A172 (cell line): ENCODE measurements around the gene DUS3L. TPM values are rescaled to one million over a fixed set of nuclear protein-coding genes. Genes with fewer than 3 reads are reported as not detected.

Experiments used
- DNase-seq: peaks from one replicate; pipeline ENCODE4 v3.0.0-alpha.2; 2015; ENCODE audit warnings: low spot score
- total RNA-seq: library from RNA; depleted of rRNA; stranded (reverse); fragments of >200 nt; shearing (Covaris generic); gene quantifications from 2 replicates; pipeline ENCODE4 v1.2.3, GENCODE V29; 2014

DUS3L gene
- total RNA-seq, 1 experiment from 2014 or later = 76.7 TPM

GRCh38 chr19:5822181-5822844 is 31.4 kb upstream of the DUS3L start:
- DNase-seq = no peak

GRCh38 chr19:5821521-5822180 is 30.7 kb upstream of the DUS3L start:
- DNase-seq = no peak

- DNase-seq = no peak
Observed at GRCh38 chr19:5820785-5821184, 29.8 kb upstream of the DUS3L start.

DNA sequence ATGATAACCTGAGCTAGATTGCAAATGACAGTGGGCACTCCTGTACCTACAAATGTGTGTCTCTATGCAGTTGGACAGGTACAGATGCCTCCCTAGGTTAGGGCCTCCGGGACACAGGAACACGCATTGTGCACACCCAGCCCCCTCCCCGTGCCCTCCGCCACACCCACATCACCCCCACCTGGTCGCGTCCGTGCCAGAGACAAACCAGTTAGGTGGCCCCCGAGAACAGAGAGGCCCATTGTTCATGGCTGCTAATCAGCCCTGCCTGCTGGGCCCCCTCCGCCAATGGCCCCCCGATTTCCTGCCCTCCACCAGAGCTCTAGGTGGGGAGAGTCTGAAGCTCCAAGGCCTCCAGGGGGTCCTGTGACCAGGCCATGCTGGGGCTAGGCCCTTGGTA is 27.6 kb upstream of the DUS3L start:
- no peak for DNase-seq

- no peak for DNase-seq
Observed at GRCh38 chr19:5817218-5817617, 26.3 kb upstream of the DUS3L start.

GRCh38 chr19:5814852-5815246 is 23.9 kb upstream of the DUS3L start:
- DNase-seq = no peak

GRCh38 chr19:5814123-5814851 is 23.3 kb upstream of the DUS3L start:
- DNase-seq = no peak

GRCh38 chr19:5811117-5811516 is 20.2 kb upstream of the DUS3L start:
- no peak for DNase-seq

GRCh38 chr19:5809469-5809868 is 18.5 kb upstream of the DUS3L start:
- no peak for DNase-seq

- no peak for DNase-seq
Observed at GRCh38 chr19:5809053-5809452, 18.1 kb upstream of the DUS3L start.

DNA sequence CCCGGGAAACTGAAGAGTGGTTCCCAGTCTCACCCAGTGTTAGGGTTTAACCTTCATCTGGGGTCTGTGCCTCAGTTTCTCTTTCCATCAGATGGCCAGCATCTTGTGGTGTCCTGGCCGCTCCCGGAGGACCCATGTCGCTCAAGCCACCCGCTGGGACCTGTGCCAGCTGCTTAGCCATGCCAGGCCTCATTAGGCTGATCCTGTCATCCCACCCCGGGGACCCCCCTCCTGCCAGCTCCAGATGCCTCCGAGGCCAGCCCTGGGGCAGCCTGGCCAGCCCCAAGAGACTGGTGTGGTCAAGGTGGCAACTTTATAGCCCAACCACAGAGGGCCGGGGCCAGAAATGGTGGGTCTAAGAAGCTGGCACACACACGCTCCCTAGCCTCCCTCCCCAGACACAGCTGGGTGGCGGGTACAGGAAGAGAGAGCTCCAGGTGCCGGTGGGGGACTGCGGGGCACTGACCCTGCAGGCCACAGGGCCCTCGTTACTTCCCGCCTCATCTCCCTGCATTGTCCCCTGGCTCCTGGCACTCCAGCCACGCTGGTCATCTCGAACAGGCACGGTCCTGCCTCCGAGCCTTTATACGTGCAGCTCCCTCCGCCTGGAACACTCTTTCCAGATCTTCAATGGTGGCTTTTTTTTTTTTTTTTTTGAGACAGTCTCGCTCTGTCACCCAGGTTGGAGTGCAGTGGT is 17.3 kb upstream of the DUS3L start:
- no peak for DNase-seq

- DNase-seq = no peak
Observed at GRCh38 chr19:5806905-5807304, 15.9 kb upstream of the DUS3L start.

GRCh38 chr19:5806133-5806489 is 15.1 kb upstream of the DUS3L start:
- no peak for DNase-seq

- no peak for DNase-seq
Observed at GRCh38 chr19:5805462-5806132, 14.6 kb upstream of the DUS3L start.

DNA sequence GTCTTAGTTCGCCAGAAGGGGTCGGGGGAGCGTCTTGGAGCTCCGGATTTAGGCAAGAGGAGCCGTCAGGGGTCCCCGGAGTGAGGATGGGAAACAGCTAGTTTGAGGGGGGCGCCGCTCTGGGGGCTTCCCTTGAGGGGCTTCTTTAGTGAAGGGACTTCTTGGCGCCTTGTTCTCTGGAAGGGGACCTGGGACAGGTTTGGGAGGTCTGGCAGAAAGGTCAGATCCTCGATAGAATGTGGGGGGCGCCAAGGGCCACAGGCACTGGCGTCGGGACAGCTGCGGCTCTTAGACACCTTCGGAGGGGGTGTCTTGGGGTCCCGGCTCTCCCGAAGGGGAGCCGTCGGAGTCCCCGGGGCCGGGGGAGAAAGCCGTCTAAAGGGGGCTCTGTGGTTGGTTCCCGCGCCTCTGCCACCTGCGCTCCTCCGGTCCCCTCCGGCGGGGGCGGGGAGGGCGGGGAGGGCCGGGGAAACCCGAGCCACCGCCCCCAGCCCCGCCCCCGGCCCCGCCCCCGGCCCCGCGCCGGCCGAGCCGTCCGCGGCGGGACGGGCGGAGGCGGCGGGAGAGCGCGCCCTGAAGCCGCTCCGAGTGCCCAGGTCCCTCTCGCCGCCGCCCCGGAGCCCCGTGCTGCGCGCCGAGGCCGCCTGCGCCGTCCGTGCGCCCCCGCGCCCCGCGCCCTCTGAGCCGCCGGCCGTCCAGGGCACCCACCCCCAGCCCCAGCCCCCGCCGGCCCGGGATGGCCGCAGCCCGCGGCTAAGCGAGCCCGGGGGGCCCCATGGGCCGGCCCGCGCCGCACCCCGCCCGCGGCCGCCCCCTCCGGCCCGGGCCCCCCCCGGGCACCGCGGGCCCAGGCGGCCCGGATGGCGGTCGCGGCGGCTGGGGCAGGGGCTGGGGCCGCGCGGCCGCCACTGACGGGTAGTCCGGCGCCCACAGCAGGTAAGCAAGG is 13.8 kb upstream of the DUS3L start, which contains the start of gene NRTN:
NRTN (plus strand) TSS at position 552 of the 946 bp plus-strand sequence. CDS start 19,099 bp downstream, outside the sequence.
- DNase-seq = no peak

DNA sequence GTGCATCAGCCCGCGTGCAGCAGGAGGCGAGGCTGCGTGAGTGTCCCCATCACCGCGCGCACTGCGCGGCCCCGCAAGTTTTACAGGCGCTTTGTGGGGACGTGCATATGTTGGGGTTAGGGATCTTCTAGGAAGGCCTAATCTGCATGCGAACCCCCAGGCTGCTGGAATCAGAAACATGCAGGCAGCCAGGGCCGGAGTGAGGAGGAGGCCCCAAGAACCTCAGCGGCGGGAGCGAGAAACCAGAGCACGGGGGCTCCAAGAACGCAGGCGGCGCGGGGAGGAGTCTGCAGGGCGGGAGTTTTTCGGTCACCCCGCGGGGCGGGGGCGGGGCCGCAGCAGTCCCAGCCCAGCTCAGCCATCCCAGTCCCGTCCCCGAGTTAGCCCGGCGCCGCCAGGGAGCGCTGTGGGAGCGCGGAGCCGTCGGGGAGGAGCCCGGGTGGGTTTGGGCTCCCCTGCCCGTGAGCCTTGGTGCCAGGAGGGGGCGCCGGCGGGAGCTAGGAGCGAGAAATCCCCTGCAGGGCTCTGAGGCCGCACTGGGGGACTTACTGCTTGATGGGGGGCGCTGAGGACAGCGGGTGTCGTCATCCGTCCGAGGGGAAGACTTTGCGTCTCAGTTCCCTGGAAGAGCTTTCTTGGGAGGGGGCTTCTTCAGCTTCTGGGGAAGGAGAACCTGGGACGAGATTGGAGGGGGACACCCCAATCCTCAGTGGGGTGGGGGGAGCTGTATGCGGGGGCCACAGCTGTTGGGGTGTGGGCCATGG is 13.0 kb upstream of the DUS3L start:
- DNase-seq = peak; percentile 73

DNA sequence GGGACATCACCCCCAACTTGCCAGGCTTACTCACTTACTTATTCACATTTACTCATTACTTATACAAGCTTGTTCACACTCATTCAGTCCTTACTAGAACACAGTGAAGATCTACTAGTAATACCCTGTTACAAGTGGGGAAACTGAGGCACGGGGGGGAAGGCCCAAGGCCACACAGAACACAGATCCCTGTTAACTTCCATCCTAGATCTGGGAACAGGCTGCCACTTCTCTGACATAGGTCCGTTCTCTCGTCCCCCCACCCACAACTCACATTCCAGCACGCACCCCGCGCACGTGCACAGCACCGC is 12.4 kb upstream of the DUS3L start:
- DNase-seq = no peak

GRCh38 chr19:5801796-5802619 is 11.0 kb upstream of the DUS3L start:
- DNase-seq = no peak
